HG03469 (cell line): ENCODE measurements around the gene SLC6A17.

Experiments used
- ATAC-seq: cut with Tn5 transposase; IDR thresholded peaks from one replicate; pipeline ENCODE4 v1.9.1; 2021; ENCODE audit warnings: mild to moderate bottlenecking, moderate library complexity, moderate number of reproducible peaks; ENCODE audit not compliant: unreplicated experiment

The SLC6A17 gene

DNA sequence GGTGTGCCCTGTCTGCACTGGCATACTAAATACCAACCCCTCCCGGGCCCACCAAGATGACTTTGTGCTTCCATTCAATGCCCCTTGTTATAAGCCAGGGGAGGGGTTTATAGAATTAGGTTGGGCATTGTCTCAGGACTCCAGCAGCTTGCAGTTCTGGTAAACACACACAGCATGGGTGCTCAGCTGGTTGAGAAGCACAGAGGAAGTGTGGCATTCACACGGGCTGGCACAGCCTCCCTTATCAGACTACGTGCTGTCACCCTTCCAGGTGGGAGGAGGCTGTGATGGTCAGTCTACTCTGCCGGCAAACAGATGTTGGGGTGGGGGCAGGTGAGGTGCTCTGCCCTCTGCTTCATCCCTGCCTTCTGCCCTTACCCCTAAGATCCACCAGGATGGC is 15.0 kb upstream of the SLC6A17 start:
- ATAC-seq = no peak

DNA sequence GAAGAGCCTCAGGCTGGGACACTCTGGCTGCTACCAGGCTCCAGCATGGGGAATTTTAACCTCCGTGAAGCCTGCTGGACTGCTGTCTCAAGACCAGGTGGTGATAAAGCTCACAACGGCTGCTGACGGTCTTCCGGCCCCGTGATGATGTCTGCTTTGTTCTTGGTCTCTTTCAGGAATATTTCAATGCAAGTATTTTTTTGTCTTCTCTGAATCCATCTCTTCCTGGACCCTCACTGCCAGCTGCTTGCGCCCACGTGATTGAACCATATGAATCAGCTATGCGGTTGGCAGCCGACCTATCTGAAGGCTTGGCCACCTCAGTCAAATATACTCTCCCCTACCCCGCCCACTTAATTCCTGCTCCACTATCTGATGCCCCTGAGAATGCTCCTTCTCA is 14.6 kb upstream of the SLC6A17 start:
- ATAC-seq = no peak

DNA sequence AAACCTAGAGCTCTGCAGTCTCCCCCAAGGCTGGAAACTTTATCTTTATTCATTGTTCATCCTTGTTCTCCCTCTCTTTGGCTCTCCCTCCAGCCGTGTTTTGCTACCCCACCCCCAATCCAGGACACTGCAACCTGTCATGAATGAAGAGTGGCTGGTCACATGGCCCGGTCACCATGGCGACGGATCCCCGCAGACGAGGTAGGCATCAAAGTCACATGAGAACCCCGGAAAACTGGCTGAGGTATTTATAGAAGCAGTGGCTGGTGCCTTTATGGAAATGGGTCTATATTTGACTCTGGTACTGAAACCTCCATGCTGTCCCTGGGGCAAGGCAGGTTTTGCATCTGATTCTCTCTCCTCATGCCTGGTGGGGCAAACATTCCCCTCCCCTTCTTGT is 13.4 kb upstream of the SLC6A17 start:
- ATAC-seq = no peak

DNA sequence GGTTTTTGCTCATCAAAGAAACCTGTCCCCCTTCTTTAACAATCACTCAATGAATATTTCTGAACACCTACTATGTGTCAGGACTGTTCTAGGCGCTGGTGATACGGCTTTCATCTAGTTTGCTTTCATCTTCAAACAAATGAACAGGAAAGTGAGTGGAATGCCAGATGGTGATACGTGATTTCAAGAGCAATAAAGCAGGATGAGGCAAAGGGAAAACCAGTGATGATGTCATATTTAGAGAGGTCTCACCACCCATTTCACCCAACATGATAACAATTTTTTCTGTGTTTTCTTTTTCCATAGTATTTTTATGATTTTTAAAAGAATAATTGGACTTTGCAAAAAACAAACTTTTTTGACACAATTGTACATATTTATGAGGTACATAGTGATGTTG is 11.3 kb upstream of the SLC6A17 start:
- no peak for ATAC-seq

DNA sequence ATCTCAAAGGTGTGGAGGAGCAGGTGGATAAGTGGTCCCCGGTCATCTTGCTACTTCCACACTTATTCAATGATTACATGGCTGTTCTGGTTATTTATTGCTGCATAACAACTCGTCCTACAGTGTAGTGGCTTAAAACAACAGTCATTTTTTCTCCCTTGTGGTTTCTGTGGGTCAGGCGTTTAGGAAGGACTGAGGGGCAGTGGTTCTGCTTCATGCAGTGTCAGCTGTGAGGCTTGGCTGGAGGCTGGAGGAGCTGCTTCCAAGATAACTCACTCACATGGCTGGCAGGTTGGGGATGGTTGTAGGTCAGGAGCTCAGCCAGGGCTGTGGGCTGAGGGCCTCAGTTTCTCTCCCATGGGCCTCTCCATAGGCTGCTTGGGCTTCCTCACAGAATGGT is 5.9 kb upstream of the SLC6A17 start:
- ATAC-seq = no peak

DNA sequence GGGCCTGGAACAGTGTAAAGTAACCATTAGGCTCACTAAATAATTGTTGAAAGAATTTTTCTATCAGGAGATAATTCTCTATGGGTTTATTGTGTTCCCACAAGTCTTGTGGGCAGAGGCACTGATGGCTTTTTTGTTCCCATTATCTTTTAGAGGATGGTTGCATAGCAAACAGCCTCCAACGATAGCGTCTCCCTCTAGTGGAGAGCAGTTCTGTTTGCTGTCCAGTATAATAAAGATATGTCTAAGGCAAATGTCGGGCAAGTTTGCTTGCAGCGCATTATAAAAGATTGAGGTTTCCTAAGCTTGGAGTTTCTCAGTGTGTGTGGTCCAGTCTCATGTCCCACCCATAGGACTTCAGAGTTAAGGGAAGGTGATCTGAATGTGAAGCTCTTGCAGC is 1.3 kb upstream of the SLC6A17 start:
- no peak for ATAC-seq

DNA sequence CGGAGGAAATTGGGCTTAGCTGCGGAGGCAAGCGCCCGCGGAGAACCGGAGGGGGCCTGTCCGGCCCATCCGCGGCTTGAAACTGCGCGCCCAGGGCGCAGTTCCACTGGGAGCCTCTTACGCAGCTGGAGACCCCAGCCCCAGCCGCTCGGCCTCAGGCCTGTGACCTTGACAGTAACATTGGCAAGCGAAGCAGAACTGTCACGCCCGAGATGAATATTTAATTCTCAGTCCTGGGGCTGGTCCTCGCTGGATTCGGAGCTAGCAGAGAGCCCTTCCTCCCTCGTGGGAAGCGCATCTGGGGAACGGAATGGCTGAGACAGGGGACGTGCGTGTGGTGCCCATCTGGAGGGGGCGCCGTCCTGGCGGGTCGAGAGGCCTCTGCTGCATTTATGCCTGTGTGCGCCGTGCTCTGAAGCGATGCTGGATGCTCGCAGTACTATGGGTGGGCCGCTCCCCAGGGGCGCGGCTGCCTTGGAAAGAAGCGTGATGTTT is 928 bp downstream of the SLC6A17 start:
- no peak for ATAC-seq

DNA sequence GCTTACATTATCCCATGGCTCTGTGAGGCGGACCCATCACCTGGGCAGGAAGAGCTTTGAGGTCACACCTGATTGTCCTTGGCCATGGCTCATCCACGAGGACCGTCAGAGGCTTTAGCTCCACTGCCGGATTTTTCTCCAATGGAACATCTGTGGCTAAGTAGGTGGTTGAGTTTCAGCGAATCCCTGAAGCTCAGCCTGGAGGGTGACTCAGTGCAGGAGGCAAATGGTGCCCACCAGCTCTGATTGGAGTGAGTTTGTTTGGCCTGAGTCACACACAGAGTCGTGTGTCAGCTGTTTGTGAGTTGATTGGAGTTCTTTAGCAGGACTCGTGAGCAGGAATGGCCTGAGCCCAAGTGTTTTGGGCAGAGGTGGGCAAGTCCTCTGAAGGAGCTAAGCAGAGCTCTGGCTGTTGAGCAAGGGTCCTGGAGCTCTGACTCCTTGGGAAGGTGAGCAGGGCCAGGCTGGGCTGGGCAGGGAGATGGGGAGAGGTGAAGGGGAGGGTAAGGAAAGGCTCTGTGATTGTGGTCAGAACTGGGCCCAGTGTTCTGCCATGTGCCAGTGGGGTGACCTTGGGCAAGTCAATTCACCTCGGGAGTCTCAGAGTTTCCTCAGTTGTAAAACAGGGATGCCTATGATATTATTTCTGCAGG is 2.0 kb downstream of the SLC6A17 start:
- no peak for ATAC-seq

DNA sequence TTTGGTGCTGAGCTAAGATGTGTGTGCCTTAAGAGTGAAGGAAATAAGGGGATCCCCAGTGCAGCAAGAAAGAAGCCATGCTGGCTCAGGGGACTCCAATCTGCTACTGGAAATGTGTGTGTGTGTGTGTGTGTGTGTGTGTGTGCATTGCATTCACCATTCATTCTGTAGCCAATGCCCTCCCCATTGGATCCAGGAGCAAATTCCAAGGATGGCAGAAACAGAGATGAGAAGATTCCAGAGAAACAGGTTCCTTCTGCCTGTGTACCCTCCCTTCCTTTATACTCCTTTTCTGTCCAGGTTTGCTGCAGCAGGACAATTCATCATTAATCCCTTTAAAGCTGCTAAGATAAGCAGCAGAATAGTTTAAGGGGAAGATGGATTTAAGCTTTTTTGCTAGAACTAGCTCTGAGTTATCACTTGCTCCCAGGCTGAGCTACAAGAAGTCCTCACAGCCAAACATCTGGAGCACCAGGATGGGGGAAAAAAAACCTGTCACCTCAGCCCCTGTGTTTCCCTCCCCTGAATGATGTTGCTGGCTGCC is 3.2 kb downstream of the SLC6A17 start:
- ATAC-seq = no peak

DNA sequence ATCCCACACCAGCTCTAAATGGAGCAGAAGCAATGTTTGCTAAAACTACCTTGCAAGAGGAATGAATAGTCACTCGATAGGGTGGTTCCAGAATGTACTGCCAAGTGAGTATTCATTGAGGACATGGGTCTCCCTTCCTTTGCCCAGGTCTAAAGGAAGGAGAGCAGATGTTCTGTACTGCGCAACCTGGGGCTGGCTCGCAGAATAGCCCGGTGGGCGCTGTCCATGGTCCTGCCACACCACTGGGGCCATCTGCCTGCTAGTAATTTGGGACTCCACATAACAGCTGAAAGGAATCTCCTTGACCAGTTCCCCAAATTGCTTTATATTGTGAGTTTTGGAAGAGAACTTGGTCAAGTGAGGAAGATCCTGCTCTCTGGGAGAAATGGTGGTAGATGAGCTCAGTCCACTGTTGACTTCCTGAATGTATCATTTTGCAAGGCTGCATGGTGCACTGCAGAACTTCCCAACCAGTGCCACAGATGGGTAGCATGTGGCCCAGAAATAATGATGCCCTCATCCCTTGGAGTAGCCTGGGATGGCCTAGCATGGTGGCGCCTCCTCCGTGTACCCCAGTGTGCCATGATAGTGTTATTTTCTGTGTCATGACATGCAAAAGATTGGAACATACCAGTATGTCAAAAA is 5.7 kb downstream of the SLC6A17 start:
- no peak for ATAC-seq

DNA sequence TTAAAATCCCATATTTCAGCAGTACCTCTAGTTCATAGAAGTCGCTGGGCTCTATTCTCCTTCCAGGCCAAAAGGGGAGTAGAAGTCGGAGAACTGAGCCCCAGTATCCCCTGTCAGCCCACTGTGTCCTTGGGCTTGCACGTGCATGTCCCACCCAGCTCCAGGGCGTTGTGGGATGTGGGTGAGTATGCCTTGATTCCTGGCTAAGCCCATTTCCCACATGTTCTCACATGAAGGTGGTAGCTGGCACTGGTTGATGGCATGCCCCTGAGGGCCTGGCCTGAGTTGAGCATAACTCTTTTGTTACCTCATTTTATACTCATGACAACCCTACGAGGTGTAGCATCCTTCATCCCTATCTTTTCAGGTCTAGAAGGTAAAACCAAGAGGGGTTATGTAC is 8.0 kb downstream of the SLC6A17 start:
- ATAC-seq = no peak

DNA sequence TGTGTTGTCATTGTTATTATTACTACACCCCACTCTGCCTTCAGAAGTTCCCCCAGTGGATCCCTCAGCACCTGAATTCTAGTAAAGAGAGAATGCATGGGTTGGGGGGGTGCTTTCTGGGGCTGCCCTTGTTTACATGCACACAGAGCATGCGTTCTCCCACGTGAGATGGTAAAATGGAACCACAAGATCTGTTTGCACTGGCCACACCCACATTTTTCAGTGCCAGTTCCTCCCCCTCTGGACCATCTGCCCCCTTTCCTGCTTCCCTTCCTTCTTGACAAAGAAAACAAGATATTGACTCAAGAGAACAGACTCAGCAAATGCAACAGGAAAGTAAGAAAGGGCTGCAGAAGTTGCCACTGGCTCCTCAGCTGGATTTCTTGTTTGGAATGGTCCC is 8.9 kb downstream of the SLC6A17 start:
- ATAC-seq = no peak

DNA sequence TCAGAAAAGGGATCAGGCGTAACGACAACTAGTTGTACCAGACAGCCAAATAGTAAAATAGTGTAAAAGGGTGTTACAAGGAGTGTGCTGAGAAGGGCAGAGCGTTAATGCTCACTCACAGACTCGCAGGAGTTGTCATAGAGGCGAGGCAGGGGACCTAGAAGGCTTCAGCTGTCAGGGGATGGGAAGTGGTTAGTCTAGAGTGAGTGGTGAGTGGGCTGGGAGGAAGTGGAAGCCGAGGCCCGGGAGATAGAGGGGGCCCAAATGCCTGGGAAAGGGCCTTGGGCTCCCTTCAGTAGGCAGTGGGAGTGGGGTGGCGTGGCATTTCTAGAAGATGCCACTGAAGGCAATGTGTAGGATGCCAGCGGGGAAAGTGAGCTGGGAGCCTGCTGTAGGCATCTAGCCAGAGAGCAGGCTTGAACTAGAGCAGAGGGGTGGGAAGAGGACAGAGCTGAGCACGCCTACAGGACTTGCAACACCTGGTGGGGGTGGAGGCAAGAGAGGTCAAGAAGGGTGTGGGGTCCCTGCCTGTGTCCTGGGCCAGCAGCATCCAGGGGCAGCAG is 10.3 kb downstream of the SLC6A17 start:
- ATAC-seq = no peak

DNA sequence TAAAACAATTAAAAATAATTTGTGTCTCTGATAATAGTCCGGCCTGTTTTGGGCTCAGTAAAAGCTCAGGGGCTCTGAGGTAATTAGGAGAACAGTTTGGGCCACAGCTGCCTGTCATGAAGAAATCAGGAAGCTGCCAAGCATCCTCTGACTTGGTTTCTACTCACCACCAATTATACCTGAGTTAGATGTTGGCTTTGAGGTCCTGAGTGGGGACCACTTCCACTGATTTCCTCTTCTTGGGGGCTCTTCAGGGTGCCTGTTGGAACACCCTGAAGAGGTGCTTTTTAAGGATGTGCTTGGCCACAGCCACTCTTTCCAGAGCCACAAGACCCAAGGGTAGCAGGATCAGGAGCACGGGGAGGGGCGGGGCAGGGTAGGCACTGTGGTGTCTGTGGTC is 10.9 kb downstream of the SLC6A17 start:
- no peak for ATAC-seq

DNA sequence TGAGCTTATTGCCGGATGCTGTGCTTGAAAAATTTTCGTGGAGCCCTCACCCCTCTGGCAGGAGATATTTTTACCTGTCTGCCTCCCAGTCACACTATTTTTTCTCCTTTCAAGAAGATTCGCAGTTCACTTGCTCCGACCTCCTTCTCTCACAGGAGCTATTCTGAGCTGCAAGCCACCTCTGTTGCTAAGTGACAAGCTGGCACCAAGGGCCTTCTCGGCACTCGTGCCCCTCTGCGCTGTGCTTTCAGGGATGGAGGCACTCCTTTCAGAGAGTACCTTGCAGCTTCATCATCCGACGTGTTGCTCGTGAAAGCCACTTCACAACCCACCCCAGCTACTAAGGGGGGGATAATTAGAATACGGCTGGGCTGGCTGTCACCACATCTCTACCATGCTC is 11.6 kb downstream of the SLC6A17 start:
- ATAC-seq = no peak

DNA sequence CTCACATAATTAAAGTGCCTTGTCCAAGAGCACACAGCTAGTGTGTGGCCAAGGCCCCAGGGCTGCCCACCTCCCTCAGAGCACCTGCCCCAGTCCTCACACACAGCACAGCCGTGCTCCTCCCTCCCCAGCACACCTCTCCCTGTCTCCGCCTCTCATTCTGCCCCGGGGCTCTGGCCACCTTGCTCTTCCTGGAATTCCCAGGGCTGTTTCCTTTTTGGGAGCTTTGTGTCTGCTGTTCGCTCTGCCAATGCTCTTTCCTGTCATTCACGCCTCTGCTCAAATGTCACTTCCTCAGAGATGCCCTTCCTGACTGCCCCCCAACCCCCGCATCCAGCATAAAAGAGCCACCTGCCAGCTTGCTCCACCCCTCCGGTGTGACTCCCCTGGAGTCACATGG is 13.3 kb downstream of the SLC6A17 start:
- no peak for ATAC-seq

DNA sequence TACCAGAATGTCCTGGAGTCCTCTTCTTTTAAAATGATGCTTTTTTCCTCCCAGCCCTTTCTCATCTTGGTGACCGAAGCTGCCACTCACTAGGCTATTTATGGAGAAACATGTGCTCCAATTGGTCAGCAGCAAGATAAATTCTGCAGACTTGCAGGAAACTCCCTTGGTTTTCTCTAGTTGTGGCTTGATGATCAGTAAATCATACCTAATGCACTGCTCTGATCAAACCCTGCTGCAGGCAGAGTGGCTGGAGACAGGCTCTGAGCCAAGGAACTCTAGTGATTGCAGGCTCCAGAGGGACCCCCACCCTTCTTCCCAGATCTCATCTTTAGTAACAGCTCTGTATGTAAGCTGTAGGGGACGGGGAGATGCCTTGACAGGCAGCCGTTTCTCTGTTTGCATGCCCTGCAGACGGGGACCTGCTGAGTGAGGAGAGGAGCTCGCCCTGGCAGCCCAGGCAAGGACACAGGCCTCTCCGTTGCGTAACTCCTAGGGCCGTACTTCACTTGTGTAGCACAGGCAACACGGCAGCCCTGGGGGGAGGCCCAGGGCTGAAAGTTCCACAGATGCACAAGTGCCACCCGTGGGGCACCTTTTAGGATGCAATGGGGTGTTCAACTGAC is 14.5 kb downstream of the SLC6A17 start:
- no peak for ATAC-seq

DNA sequence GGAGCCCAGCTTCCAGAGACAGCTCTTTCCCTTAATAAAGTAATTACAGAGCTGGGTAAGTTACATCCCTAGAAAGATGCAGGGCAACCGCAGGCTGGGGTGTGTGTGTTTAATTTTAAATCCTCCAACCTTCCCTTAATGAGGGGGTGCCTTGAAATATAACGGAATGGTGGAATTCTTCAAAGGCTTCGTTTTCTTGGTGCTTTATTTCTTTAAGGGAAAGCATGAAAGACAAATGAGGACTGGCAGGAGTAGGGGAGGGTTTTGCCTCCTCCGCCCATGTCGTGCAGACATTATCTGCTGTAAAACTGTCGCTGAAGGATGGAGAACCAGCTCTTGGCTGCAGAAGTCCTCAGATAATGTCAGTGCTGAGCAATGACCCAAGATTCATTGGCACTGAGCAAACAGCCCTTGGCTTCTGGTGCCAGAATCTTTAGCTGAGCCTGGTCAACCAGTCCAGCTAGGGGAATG is 15.5 kb downstream of the SLC6A17 start:
- ATAC-seq = no peak

DNA sequence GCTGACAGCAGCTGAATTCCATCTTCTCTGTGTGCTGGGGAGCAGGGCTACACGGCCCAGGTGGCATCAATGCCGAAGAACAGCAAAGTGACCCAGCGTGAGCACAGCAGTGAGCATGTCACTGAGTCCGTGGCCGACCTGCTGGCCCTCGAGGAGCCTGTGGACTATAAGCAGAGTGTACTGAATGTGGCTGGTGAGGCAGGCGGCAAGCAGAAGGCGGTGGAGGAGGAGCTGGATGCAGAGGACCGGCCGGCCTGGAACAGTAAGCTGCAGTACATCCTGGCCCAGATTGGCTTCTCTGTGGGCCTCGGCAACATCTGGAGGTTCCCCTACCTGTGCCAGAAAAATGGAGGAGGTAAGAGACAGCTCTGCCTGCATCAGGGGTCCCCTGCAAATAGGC is 16.6 kb downstream of the SLC6A17 start:
- no peak for ATAC-seq

DNA sequence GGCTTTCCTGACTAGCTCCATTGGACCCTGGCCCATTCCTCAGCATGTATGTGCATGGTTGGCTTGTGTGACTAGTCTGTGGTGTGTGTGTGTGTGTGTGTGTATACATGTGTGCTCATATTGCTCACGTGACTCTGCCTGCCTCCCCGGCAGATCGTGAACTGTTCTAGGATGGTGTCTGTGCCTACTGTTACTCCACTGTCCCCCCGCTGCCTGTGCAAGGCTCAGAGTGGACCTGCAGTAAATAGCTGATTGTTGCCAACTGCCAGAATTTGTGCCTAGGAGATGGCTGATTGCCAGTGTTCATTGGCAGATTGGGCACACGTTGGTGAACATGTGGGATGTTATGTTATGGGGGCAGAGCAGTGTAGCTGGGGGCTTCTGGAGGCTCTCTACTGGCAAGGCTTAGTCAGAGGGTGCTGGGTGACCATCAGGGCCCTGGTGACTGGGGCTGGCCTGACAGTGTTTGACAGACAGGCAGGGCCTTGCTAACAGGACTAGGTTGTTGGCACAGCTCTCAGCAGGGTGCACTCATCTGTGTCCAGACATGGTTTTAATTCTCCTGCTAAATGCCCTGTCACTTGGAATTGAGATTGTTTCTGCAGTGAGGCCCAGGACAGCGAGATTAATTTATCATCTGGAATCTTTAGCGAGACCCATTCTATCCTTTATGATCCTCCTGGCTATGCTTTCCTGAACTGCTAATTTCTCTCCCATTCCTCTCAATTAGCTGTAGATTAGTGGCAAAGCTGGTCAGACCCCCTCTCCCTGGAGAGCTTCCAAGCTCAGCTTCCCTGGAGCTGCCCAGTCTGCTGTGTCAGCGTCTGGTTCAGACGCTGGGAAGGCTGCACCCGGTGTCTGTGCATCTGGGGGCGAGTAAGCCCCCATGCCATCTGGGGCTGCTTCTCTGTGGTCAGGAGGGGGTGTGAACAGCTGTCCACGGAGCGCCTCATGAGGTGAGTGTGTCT is 20.8 kb downstream of the SLC6A17 start:
- ATAC-seq = no peak
